K562 (cell line): Measurements from ENCODE around the gene ADGRD1. TPM values are rescaled to one million over a fixed set of nuclear protein-coding genes. Genes with fewer than 3 reads are reported as not detected.

Experiments
- ATAC-seq: fragments of 200-7000 bp; cut with Tn5 transposase; 3 replicates; pipeline ENCODE4 v1.9.1; 2020; ENCODE audit warnings: moderate library complexity
- BruUV-seq: library from RNA; stranded (reverse); fragments of 400-500 nt; replicated peaks from 2 replicates; lab custom pipeline; 2021; lab: Mats Ljungman, UMichigan
- CTCF ChIA-PET: fragments of 300-600 bp; formaldehyde crosslinking; extraction: SDS; loops from one replicate; lab custom pipeline; 2021; ENCODE audit warnings: low intra/inter-chr PET ratio; lab: Yijun Ruan, JAX
- POLR2A ChIA-PET: fragments of 300-600, 350-650 bp; sonication (Branson Sonifier 250); formaldehyde crosslinking; extraction: SDS; loops from one replicate; lab custom pipeline; 2021; ENCODE audit warnings: antibody characterized with exemption, inconsistent platforms; lab: Yijun Ruan, JAX
- DNase-seq, 4 experiments: peaks; one replicate each; pipeline versions ENCODE4 v3.0.0 to v3.0.0-alpha.2; 2011 to 2018; ENCODE audit warnings: low spot score in 3 of 4, mixed read lengths in 3 of 4; ENCODE audit errors: extremely low read depth in 1 of 4
- FAIRE-seq: peaks from 2 replicates; lab custom pipeline; 2011; peaks lifted over from hg19 to GRCh38; lab: Jason Lieb, UNC
- H2AFZ ChIP-seq: 2 replicates; pipeline ENCODE4 v1.6.0; 2011; ENCODE audit warnings: low read depth, low read length, control low read depth, inconsistent platforms
- H3K27ac ChIP-seq: fragments of 200-600 bp; 3 replicates; pipeline ENCODE4 v1.8.0; 2011; ENCODE audit warnings: low read depth, mild to moderate bottlenecking, control low read depth, inconsistent platforms, low read length, moderate library complexity, mixed read lengths; ENCODE audit errors: extremely low read depth
- H3K27me3 ChIP-seq, 2 experiments: fragments of 300-600 bp in 1 of 2; 2 replicates in 1 of 2; 3 replicates in 1 of 2; pipeline versions ENCODE4 v1.6.0 to v1.8.0; 2011; ENCODE audit warnings: inconsistent platforms in 2 of 2, low read length in 2 of 2, mild to moderate bottlenecking in 1 of 2, mixed read lengths in 1 of 2, moderate library complexity in 1 of 2; ENCODE audit not compliant: control insufficient read depth in 2 of 2, insufficient read depth in 2 of 2
- H3K36me3 ChIP-seq: fragments of 300-600 bp; 3 replicates; pipeline ENCODE4 v1.8.0; 2011; ENCODE audit warnings: mild to moderate bottlenecking, low read length, inconsistent platforms; ENCODE audit not compliant: control insufficient read depth, insufficient read depth
- H3K4me1 ChIP-seq, 2 experiments: fragments of 200-600 bp in 1 of 2; replicated peaks in 1 of 2; 2 replicates in 1 of 2; 3 replicates in 1 of 2; pipeline versions ENCODE4 v1.5.1 to v1.8.0; 2011; ENCODE audit warnings: inconsistent platforms in 2 of 2, low read length in 2 of 2, mild to moderate bottlenecking in 1 of 2, mixed read lengths in 1 of 2, moderate library complexity in 1 of 2; ENCODE audit not compliant: control insufficient read depth in 2 of 2, insufficient read depth in 2 of 2
- H3K4me2 ChIP-seq: 2 replicates; pipeline ENCODE4 v1.6.1; 2011; ENCODE audit warnings: low read length, control low read depth, inconsistent platforms, mixed read lengths; ENCODE audit not compliant: insufficient read depth
- H3K4me3 ChIP-seq: fragments of 200-600 bp; sonication (generic), shearing (Covaris generic); 2 replicates; pipeline ENCODE4 v1.5.1; 2016; ENCODE audit warnings: control low read depth, inconsistent platforms
- H3K79me2 ChIP-seq: fragments of 200-600 bp; 3 replicates; pipeline ENCODE4 v1.8.0; 2011; ENCODE audit warnings: low read length, inconsistent platforms; ENCODE audit not compliant: control insufficient read depth, insufficient read depth
- H3K9ac ChIP-seq, 2 experiments: 2 replicates each; pipeline versions ENCODE4 v1.6.0 to v1.6.1; 2011; ENCODE audit warnings: low read depth in 2 of 2, low read length in 2 of 2, control low read depth in 1 of 2, inconsistent platforms in 1 of 2, mild to moderate bottlenecking in 1 of 2, mixed read lengths in 1 of 2; ENCODE audit not compliant: insufficient read depth in 1 of 2
- H3K9me1 ChIP-seq: one replicate; pipeline ENCODE4 v1.6.0; 2011; ENCODE audit warnings: inconsistent platforms, mild to moderate bottlenecking, low read length, moderate library complexity; ENCODE audit not compliant: control insufficient read depth, insufficient read depth
- H3K9me3 ChIP-seq: replicated peaks from 2 replicates; pipeline ENCODE4 v1.5.1; 2011; ENCODE audit warnings: low read depth, low read length, inconsistent platforms; ENCODE audit not compliant: control insufficient read depth, insufficient read depth
- H4K20me1 ChIP-seq: replicated peaks from 2 replicates; pipeline ENCODE4 v1.6.1; 2011; ENCODE audit warnings: low read length, inconsistent platforms, mixed read lengths; ENCODE audit not compliant: control insufficient read depth, insufficient read depth
- EP400 ChIP-seq: fragments of 450-650 bp; IDR thresholded peaks from 2 replicates; pipeline ENCODE4 v1.6.1; 2017; ENCODE audit warnings: antibody characterized with exemption, mild to moderate bottlenecking, moderate library complexity
- HES1 ChIP-seq: fragments of 450-650 bp; IDR thresholded peaks from 2 replicates; pipeline ENCODE4 v1.6.1; 2016; ENCODE audit warnings: low read depth, mild to moderate bottlenecking, moderate library complexity
- JUND ChIP-seq, 2 experiments: IDR thresholded peaks; 2 replicates in 1 of 2; 3 replicates in 1 of 2; pipeline ENCODE4 v1.6.1; 2011; ENCODE audit warnings: borderline replicate concordance in 2 of 2, low read depth in 2 of 2, low read length in 2 of 2, improper control_type of control experiment in 1 of 2, missing biosample characterization in 1 of 2, missing genetic modification characterization in 1 of 2, missing genetic modification reagents in 1 of 2
- MAFF ChIP-seq: IDR thresholded peaks from 2 replicates; pipeline ENCODE4 v1.6.1; 2012; ENCODE audit warnings: low read length, improper control_type of control experiment
- REST ChIP-seq, 2 experiments: fragments of 450-650 bp; formaldehyde crosslinking in 1 of 2; IDR thresholded peaks; 2 replicates each; pipeline versions ENCODE4 v1.4.0 to v1.6.1; 2014 to 2020; ENCODE audit warnings: mild to moderate bottlenecking in 2 of 2, borderline replicate concordance in 1 of 2, low read depth in 1 of 2
- RNF2 ChIP-seq: sonication (generic); IDR thresholded peaks from 2 replicates; pipeline ENCODE4 v1.6.1; 2016
- TAF1 ChIP-seq: IDR thresholded peaks from 2 replicates; pipeline ENCODE4 v1.6.1; 2011; ENCODE audit warnings: mild to moderate bottlenecking, low read length, moderate library complexity; ENCODE audit not compliant: insufficient read depth, control insufficient read depth, severe bottlenecking; ENCODE audit errors: extremely low read depth
- TCF7L2 ChIP-seq: fragments of 150-350 bp; IDR thresholded peaks from 2 replicates; pipeline ENCODE4 v1.6.1; 2016; ENCODE audit warnings: low read depth, mild to moderate bottlenecking, low read length, moderate library complexity
- ZNF324 ChIP-seq: fragments of 250-450 bp; sonication (Bioruptor Pico); IDR thresholded peaks from 2 replicates; pipeline ENCODE4 v1.4.0; 2020; ENCODE audit warnings: mild to moderate bottlenecking
- ZNF408 ChIP-seq: fragments of 250-450 bp; sonication (Bioruptor Pico); IDR thresholded peaks from 2 replicates; pipeline ENCODE4 v1.4.0; 2020; ENCODE audit warnings: low read depth, mild to moderate bottlenecking, moderate library complexity
- ZNF586 ChIP-seq: fragments of 450-650 bp; formaldehyde crosslinking; conservative IDR thresholded peaks from 2 replicates; pipeline ENCODE4 v1.4.0; 2020; ENCODE audit warnings: mild to moderate bottlenecking, moderate library complexity
- ZNF766 ChIP-seq: fragments of 200-800 bp; sonication (Bioruptor generic); conservative IDR thresholded peaks from 2 replicates; pipeline ENCODE4 v1.6.1; 2016; ENCODE audit warnings: missing genetic modification characterization, missing compliant biosample characterization
- WGBS: fragments of 100-300 bp; shearing (Covaris generic); methylation state at CpG from one replicate; pipeline ENCODE4 v1.1.6; 2016; ENCODE audit warnings: low coverage, mixed read lengths; ENCODE audit not compliant: insufficient coverage; ENCODE audit errors: missing lambda C conversion rate; 5-methylcytosine and 5-hydroxymethylcytosine counted together
- in situ Hi-C: fragments of 300-500 bp; cut with MboI; formaldehyde crosslinking; loops from 4 replicates; pipeline ENCODE4 v1.15.0; 2018; ENCODE audit warnings: inconsistent platforms, mixed read lengths
- intact Hi-C: fragments of 100-400 bp; cut with micrococcal nuclease; formaldehyde crosslinking; loops from 2 replicates; pipeline ENCODE4 v1.14.2; 2022
- polyA plus RNA-seq, 8 experiments: library from polyadenylated mRNA; depleted of rRNA in 4 of 8; stranded (reverse) in 5 of 8; unstranded in 3 of 8; fragments of >200 nt; fragmentation: Nextera tagmentation in 2 of 8; fragmentation: Illumina TruSeq in 1 of 8; extraction: Ambion mirVana in 2 of 8; extraction: Trizol in 1 of 8; gene quantifications; 2 replicates each; pipeline versions ENCODE4 v1.2.1 to v1.2.3, GENCODE V29; 2011 to 2014; ENCODE audit warnings: inconsistent platforms in 1 of 8, missing spikeins in 1 of 8
- total RNA-seq, 7 experiments: library from RNA; depleted of rRNA in 6 of 7; stranded (reverse); fragments of >200 nt in 6 of 7; fragmentation: Illumina TruSeq in 2 of 7; extraction: Trizol in 2 of 7; gene quantifications; 2 replicates each; pipeline versions ENCODE4 v1.2.1 to v1.2.3, GENCODE V29; 2011 to 2021; ENCODE audit warnings: low replicate concordance in 1 of 7

Gene ADGRD1
- total and polyA plus RNA-seq, 9 of the 15 experiments (the other 6 are each of a cell fraction or from before 2014, with no cell fraction given) = 1.7 to 11.7 (median 3.3) TPM

- Histone ChIP-seq H3K27me3 (peaks cover 23 to 46% of the 10 kb centered on the region in 2 experiments), H3K36me3 (no peaks in the 10 kb centered on the region), H3K4me2 (no peak overlapping the region), H3K27ac (no peak overlapping the region), H3K4me1 (peaks cover 3 to 5% of the 10 kb centered on the region in 2 experiments; a peak in 2 of 5 replicates), H4K20me1 (no peaks in the 10 kb centered on the region), H3K9ac (no peak overlapping the region), H3K9me1 (no peaks in the 10 kb centered on the region), H2AFZ (no peak overlapping the region), H3K4me3 (no peak overlapping the region), H3K79me2 (no peaks in the 10 kb centered on the region), H3K9me3 (no peaks in the 10 kb centered on the region)
- 23% methylated on average over 15 of the region's 15 CpGs for WGBS
- no TSS peak for BruUV-seq
- ChIA-PET POLR2A (interaction anchor here (1.3 kb wide), 1 partner anchor 14 kb away, joined by 3 read pairs; no protein-coding TSS in a partner anchor), CTCF (no interaction called here)
- intact Hi-C loops = no loop called here
- DNase-seq (no peak), ATAC-seq (no peak), FAIRE-seq (no peak)
- in situ Hi-C loops = no loop called here
- TF ChIP-seq ZNF408 (no peak), HES1 (no peak), MAFF (no peak), ZNF766 (CRISPR knock-in tag) (no peak), TCF7L2 (no peak), EP400 (no peak), ZNF324 (CRISPR knock-in tag) (no peak), ZNF586 (CRISPR knock-in tag) (no peak), REST (IDR thresholded peaks at IDR 0.05; ENCODE audit: borderline replicate concordance) (no peak), REST (CRISPR knock-in tag; IDR thresholded peaks at IDR 0.05; ENCODE audit: low read depth) (no peak), JUND (IDR thresholded peaks at IDR 0.05; ENCODE audit: borderline replicate concordance, low read depth, low read length) (no peak), JUND (tag; IDR thresholded peaks at IDR 0.05; ENCODE audit: borderline replicate concordance, low read depth, low read length) (no peak), RNF2 (no peak), TAF1 (no peak)
Measured at GRCh38 chr12:130966443-130967030, 12.8 kb downstream of the ADGRD1 start.
